Ascending aorta (tissue), 2 donors: ENCODE data around the gene CLPX. TPM values are rescaled to one million over a fixed set of nuclear protein-coding genes. Genes with fewer than 3 reads are reported as not detected.

Experiments
- DNase-seq, 2 donors: peaks; one replicate each; pipeline ENCODE4 v3.0.0-alpha.2; 2019; ENCODE audit warnings: low spot score in 2 of 2
- H3K27ac ChIP-seq, 2 donors: fragments of 200-600 bp; sonication (generic); one replicate each; pipeline ENCODE4 v1.5.1; 2016 to 2017; ENCODE audit warnings: mild to moderate bottlenecking in 1 of 2
- H3K27me3 ChIP-seq: fragments of 200-600 bp; sonication (generic); one replicate; pipeline ENCODE4 v1.5.1; 2017
- H3K36me3 ChIP-seq, 2 donors: fragments of 200-600 bp; sonication (generic); one replicate each; pipeline ENCODE4 v1.5.1; 2016
- H3K4me1 ChIP-seq, 2 donors: fragments of 200-600 bp; sonication (generic); one replicate each; pipeline ENCODE4 v1.5.1; 2016 to 2017; ENCODE audit warnings: mild to moderate bottlenecking in 1 of 2
- H3K4me3 ChIP-seq, 2 donors: fragments of 200-600 bp; sonication (generic); one replicate each; pipeline ENCODE4 v1.5.1; 2016 to 2017; ENCODE audit warnings: mild to moderate bottlenecking in 1 of 2
- H3K9me3 ChIP-seq, 2 donors: fragments of 200-600 bp; sonication (generic); one replicate each; pipeline ENCODE4 v1.5.1; 2016
- intact Hi-C: fragments of 100-400 bp; cut with DNase I; formaldehyde crosslinking; loops from one replicate; pipeline ENCODE4 v1.15.1; 2023
- total RNA-seq: library from RNA; depleted of rRNA; stranded (reverse); fragments of >200 nt; gene quantifications from one replicate; pipeline ENCODE4 v1.1.0, GENCODE V29; 2016
- TF ChIP-seq, protein P1 (sequence below), 3 experiments: fragments of 200-600 bp in 2 of 3; fragments of 450-650 bp in 1 of 3; sonication (generic) in 2 of 3; IDR thresholded peaks; one replicate each; pipeline ENCODE4 v1.5.1; 2016 to 2019; ENCODE audit warnings: antibody characterized with exemption in 3 of 3, mild to moderate bottlenecking in 1 of 3, moderate library complexity in 1 of 3

CLPX gene
- total RNA-seq, 1 donor from 2014 or later: 13.7 TPM

DNA sequence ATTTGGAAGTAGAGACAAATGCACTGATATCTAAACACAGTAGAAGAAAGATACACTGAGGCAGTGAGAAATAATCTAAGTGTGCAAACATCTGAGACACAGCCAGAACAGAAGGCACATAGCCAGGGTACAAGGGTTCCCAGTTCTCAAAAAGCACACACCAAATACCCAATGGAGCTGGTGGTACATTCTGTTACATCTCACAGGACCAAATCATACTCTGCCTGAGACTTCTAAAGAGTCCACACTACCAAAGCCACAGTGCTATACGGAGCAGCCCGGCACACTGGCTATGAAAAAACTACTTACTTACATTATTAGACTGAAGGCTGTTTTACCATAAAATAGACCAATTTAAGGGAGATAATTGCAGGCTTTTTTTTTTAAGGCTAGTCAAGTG lies 19.3 kb downstream of the CLPX start:
- Histone ChIP-seq H3K4me1 (no peaks in the 10 kb centered on the region), H3K36me3 (peaks cover 26 to 44% of the 10 kb centered on the region in 2 donors), H3K27ac (no peak overlapping the region), H3K9me3 (no peaks in the 10 kb centered on the region), H3K4me3 (no peak overlapping the region), H3K27me3 (no peaks in the 10 kb centered on the region)
- TF ChIP-seq, protein P1, sequence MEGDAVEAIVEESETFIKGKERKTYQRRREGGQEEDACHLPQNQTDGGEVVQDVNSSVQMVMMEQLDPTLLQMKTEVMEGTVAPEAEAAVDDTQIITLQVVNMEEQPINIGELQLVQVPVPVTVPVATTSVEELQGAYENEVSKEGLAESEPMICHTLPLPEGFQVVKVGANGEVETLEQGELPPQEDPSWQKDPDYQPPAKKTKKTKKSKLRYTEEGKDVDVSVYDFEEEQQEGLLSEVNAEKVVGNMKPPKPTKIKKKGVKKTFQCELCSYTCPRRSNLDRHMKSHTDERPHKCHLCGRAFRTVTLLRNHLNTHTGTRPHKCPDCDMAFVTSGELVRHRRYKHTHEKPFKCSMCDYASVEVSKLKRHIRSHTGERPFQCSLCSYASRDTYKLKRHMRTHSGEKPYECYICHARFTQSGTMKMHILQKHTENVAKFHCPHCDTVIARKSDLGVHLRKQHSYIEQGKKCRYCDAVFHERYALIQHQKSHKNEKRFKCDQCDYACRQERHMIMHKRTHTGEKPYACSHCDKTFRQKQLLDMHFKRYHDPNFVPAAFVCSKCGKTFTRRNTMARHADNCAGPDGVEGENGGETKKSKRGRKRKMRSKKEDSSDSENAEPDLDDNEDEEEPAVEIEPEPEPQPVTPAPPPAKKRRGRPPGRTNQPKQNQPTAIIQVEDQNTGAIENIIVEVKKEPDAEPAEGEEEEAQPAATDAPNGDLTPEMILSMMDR (IDR thresholded peaks at IDR 0.05): no peak
- DNase-seq: no peak
- intact Hi-C loops: no loop called here

DNA sequence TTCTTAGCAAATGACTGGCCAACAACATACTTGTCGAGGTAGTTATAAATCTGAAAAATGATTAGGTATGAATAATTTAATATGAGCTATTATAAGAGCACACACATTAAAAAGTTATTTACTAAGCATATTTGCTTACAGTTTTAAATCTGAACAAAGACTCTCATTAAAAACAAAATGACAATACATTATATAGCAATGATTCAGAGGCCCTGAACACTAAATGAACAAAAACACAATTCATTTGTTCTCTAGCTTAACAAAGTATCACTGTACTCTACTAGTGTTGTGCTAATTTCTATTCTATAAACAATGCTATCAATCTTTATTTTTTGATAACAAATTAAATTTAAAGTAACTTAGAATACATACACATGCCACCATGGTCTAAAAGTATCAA lies 21.0 kb downstream of the CLPX start:
- Histone ChIP-seq H3K4me1 (no peaks in the 10 kb centered on the region), H3K36me3 (peaks cover 16 to 31% of the 10 kb centered on the region in 2 donors), H3K27ac (no peak overlapping the region), H3K27me3 (no peaks in the 10 kb centered on the region), H3K4me3 (no peak overlapping the region), H3K9me3 (no peaks in the 10 kb centered on the region)
- intact Hi-C loops: no loop called here
- TF ChIP-seq, protein P1 (IDR thresholded peaks at IDR 0.05): no peak
- DNase-seq: no peak

DNA sequence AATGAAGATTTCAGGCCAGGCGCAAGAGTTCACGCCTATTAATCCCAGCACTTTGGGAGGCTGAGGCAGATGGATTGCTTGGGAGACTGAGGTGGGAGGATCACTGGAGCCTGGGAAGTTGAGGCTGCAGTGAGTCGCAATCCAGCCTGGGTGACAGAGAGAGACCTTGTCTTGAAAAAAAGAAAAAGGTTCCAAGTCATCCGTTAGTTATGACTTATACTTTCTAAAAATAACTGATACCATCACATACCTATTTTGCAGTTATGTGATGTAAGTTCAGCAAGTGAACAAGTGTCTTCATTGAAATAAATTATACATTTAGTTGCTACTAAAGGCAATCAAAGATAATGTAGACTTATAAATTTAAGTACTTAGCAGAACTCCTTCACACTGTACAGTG lies 22.1 kb downstream of the CLPX start:
- intact Hi-C loops: no loop called here

DNA sequence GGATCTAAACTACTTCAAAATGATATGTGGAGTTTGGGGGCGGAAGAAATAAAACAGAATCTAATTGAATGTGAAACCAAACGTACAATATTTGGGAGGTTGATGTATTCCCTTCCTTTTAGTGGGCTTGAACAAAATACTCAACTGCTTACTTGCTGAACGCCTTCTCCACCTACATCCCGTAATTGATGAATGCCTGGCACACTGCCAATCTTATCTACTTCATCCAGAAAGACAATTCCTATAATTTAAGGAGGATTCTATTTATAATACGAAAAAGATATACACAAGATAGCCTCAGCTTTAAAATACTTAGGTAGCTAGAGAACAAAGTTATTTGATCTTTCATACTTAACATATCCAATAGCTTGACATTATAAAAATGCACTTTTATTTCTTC lies 28.4 kb downstream of the CLPX start:
- TF ChIP-seq, protein P1 (IDR thresholded peaks at IDR 0.05): no peak
- intact Hi-C loops: no loop called here
- DNase-seq: no peak
- Histone ChIP-seq H3K4me1 (no peaks in the 10 kb centered on the region), H3K27me3 (no peaks in the 10 kb centered on the region), H3K9me3 (no peaks in the 10 kb centered on the region), H3K4me3 (no peak overlapping the region), H3K36me3 (peaks cover 57 to 75% of the 10 kb centered on the region in 2 donors), H3K27ac (no peak overlapping the region)

More for the DNA sequence above, 22.1 kb downstream of the CLPX start:
- H3K4me1 ChIP-seq: no peaks in the 10 kb centered on the region
- H3K27me3 ChIP-seq: no peaks in the 10 kb centered on the region
- H3K4me3 ChIP-seq: no peak overlapping the region
- TF ChIP-seq, protein P1 (IDR thresholded peaks at IDR 0.05): no peak
- no peak for DNase-seq
- H3K36me3 ChIP-seq: peaks cover 17 to 40% of the 10 kb centered on the region in 2 donors
- H3K9me3 ChIP-seq: no peaks in the 10 kb centered on the region
- H3K27ac ChIP-seq: no peak overlapping the region

DNA sequence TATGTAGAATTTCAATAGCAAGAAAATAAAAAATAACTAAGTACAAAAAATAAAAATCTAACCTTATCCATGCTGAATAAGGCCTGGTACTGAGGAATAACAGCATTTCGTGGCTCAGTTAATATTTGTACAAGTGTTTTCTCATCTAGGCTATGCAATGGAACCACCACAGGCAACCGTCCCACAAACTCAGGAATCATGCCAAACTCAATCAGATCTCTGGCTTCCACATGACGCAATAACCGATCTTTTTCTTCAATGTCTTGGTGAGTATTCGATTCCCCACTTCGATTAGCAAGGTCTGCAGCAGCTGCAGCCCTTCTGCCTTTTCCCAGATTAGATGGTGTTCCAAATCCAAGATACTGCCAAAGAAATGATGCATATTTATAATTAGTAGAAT lies 30.4 kb downstream of the CLPX start:
- Histone ChIP-seq H3K4me3 (no peak overlapping the region), H3K27me3 (no peaks in the 10 kb centered on the region), H3K4me1 (no peaks in the 10 kb centered on the region), H3K36me3 (peaks cover 65 to 91% of the 10 kb centered on the region in 2 donors), H3K27ac (no peak overlapping the region), H3K9me3 (no peaks in the 10 kb centered on the region)
- intact Hi-C loops: no loop called here
- no peak for DNase-seq
- TF ChIP-seq, protein P1 (IDR thresholded peaks at IDR 0.05): no peak

DNA sequence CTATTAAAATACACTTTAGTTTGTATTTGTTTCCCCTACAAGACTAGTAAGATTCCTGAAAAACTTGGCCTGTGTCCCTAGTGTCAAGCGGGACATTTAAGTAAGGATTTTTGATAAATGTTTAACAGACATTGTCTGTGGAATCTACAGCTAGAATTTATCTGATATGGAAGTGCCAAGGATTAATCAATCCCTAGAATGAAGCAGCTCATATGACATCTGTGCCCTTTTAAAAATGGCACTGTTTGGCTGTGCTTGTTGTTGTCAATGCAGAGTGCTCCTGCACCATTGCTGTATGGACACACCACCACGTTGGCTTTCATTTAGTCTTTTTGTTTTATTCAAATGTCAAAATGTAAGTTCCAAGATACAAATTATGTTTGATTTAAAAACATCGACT lies 37.2 kb downstream of the CLPX start:
- Histone ChIP-seq H3K9me3 (no peaks in the 10 kb centered on the region), H3K27me3 (no peaks in the 10 kb centered on the region), H3K27ac (no peak overlapping the region), H3K36me3 (peaks cover 22 to 42% of the 10 kb centered on the region in 2 donors), H3K4me3 (no peak overlapping the region), H3K4me1 (no peaks in the 10 kb centered on the region)
- intact Hi-C loops: no loop called here
- DNase-seq: no peak
- TF ChIP-seq, protein P1 (IDR thresholded peaks at IDR 0.05): no peak
